ENCODE results near the gene NOS1AP.

- TF ChIP-seq CTCF (IDR thresholded peaks at IDR 0.05 in 2 of 3, conservative IDR thresholded peaks at IDR 0.05 in 1 of 3; ENCODE audit: borderline replicate concordance in 1 of 3, insufficient read depth in 1 of 3, low read depth in 2 of 3, low read length in 2 of 3) (peak; percentile 50 to 72 (median 67); a peak in 5 of 6 replicates), EZH2phosphoT487 (IDR thresholded peaks at IDR 0.05; ENCODE audit: borderline replicate concordance) (no peak), EZH2 (IDR thresholded peaks at IDR 0.05) (no peak), REST (IDR thresholded peaks at IDR 0.05; ENCODE audit: low read depth) (no peak), ELF1 (IDR thresholded peaks at IDR 0.05; ENCODE audit: borderline replicate concordance, low read depth) (no peak), MAX (IDR thresholded peaks at IDR 0.05) (no peak), SRF (IDR thresholded peaks at IDR 0.05; ENCODE audit: low read depth) (no peak), SP1 (IDR thresholded peaks at IDR 0.05; ENCODE audit: low read depth) (no peak), JUND (IDR thresholded peaks at IDR 0.05) (no peak), ZBTB33 (IDR thresholded peaks at IDR 0.05; ENCODE audit: extremely low read depth, insufficient replicate concordance, low read length) (no peak), CEBPB (IDR thresholded peaks at IDR 0.05; ENCODE audit: low read depth) (peak; percentile 82), POLR2A (IDR thresholded peaks at IDR 0.05; ENCODE audit: borderline replicate concordance, extremely low read depth, insufficient read depth, insufficient read length) (no peak), YY1 (IDR thresholded peaks at IDR 0.05; ENCODE audit: extremely low read depth, insufficient replicate concordance, low read depth, low read length) (no peak), RAD21 (IDR thresholded peaks at IDR 0.05; ENCODE audit: low read depth) (peak; percentile 39)
These were observed 28.8 kb upstream of the NOS1AP start for GRCh38 chr1:162040657-162041056.
